Stimulated activated CD8-positive, alpha-beta memory T cell treated with anti-CD3 and anti-CD28 coated beads, Interleukin-12 subunit alpha, Interleukin-12 subunit beta, amount 100 ng/mL, for 24 hours (primary cell): Measurements from ENCODE around the gene NEK6.

Experiments
- DNase-seq: peaks from one replicate; pipeline ENCODE4 v3.0.0-alpha.2; 2020; ENCODE audit errors: extremely low read depth

Gene NEK6

GRCh38 chr9:124399323-124399967 lies 141.7 kb downstream of the NEK6 start:
- no peak for DNase-seq

DNA sequence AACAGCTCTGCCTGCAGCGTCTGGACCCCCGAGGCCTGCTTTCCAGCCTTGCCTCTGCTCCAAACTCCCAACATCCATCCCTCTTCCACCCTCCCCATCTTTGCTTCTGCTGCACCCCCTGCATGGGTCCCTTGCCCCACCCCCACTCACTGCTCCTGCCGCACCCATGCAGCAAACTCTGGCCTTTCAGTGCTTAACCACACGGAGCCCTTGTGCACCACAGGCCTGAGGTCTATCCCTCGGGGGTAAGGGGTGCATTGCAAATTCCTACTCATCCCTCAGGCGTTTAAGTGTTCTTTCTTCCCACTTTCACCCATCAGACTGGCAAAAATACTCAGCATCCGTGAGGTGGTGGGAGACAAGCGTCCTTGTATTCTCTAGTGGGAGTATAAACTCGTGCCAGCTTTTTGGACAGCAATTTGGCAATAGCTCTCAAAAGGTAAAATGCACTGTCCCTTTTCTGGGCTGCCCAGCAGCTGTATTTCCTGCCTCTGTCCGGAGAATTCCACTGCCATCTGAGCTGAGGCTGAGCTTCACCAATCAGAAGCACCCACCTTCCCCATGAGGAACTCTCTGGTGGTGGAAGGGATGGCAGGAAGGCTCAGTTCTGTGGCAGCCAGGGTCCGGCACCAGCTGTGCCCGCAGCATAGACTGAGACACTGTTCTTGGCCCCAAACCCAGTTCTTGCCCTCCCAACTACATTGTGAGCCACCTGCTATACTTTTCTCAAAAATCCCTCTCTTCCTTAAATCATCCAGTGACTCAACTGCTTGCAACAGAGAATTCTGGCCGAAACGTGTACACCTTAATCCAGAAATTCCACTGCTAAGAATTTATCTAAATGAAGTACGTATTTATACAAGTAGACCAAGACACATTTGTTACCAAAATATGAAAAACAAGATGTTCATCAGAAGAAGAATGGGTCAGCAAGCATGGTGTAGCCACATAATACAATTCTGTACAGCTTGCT lies 142.5 kb downstream of the NEK6 start:
- no peak for DNase-seq
